Tibial nerve (tissue), 3 donors: ENCODE measurements around the gene PHKG1.

Source experiments
- CTCF ChIP-seq, 5 experiments: fragments of 200-600 bp in 3 of 5; fragments of 450-650 bp in 2 of 5; sonication (generic) in 3 of 5; IDR thresholded peaks; one replicate each; pipeline ENCODE4 v1.5.1; 2016 to 2019; ENCODE audit warnings: antibody characterized with exemption in 5 of 5, mild to moderate bottlenecking in 3 of 5, moderate library complexity in 2 of 5
- POLR2A ChIP-seq, 2 donors: fragments of 450-650 bp; IDR thresholded peaks; one replicate each; pipeline ENCODE4 v1.6.1; 2017; ENCODE audit warnings: antibody characterized with exemption in 2 of 2, mild to moderate bottlenecking in 2 of 2, moderate library complexity in 2 of 2

- TF ChIP-seq CTCF (IDR thresholded peaks at IDR 0.05) (no peak), POLR2A (IDR thresholded peaks at IDR 0.05) (no peak)
Observed at GRCh38 chr7:56053993-56054392, 38.8 kb downstream of the PHKG1 start.
